ENCODE data around the gene SMAD2. TPM values are rescaled to one million over a fixed set of nuclear protein-coding genes. Genes with fewer than 3 reads are reported as not detected.

Gene SMAD2
- polyA plus RNA-seq, 2 of the 4 experiments (the other 2 are of a cell fraction), result 131 to 229 TPM

GRCh38 chr18:47950511-47950910 is 20.1 kb upstream of the SMAD2 start (continued):
- no peak for TF ChIP-seq ATOH8 (CRISPR knock-in tag; IDR thresholded peaks at IDR 0.05; ENCODE audit: low read depth)

GRCh38 chr18:47949202-47949601 is 18.7 kb upstream of the SMAD2 start:
- ChIA-PET CTCF (interaction anchor here (1.1 to 1.5 kb wide), 2 partner anchors 54 to 73 kb away, joined by 3 to 4 read pairs; no protein-coding TSS in a partner anchor), POLR2A (no interaction called here)
- no peak for DNase-seq (ENCODE audit: low read depth in 1 of 2, low spot score in 1 of 2)
- Histone ChIP-seq H3K9me3 (peaks cover 14% of the 10 kb centered on the region; the same call in 1 of the 3 replicates), H3K4me1 (peaks cover 22% of the 10 kb centered on the region), H3K4me3 (no peak overlapping the region), H3K27ac (peak overlapping the region in 1 of 2 experiments; percentile 27; a peak in 1 of 6 replicates), H3K4me2 (no peak overlapping the region)
- no peak for FAIRE-seq
- WGBS (ENCODE audit: missing lambda C conversion rate), result 55% methylated on average over 2 of the region's 2 CpGs
- ATAC-seq, result no peak
- no peak for TF ChIP-seq KDM5A (IDR thresholded peaks at IDR 0.05)
- TF ChIP-seq RARB (CRISPR knock-in tag; IDR thresholded peaks at IDR 0.05), result no peak
- no peak for TF ChIP-seq BCL3 (IDR thresholded peaks at IDR 0.05)
- no peak for TF ChIP-seq HOXB13 (CRISPR knock-in tag; IDR thresholded peaks at IDR 0.05; ENCODE audit: low read depth)
- TF ChIP-seq FOXS1 (CRISPR knock-in tag; IDR thresholded peaks at IDR 0.05), result no peak

- Histone ChIP-seq H3K4me3 (no peak overlapping the region), H3K4me2 (no peak overlapping the region), H3K9me3 (peaks cover 14% of the 10 kb centered on the region; the same call in 1 of the 3 replicates), H3K4me1 (peaks cover 15% of the 10 kb centered on the region), H3K27ac (peak overlapping the region in 1 of 2 experiments; percentile 45; a peak in 3 of 6 replicates)
- 85% methylated on average over 4 of the region's 4 CpGs for WGBS (ENCODE audit: missing lambda C conversion rate)
- ATAC-seq, result no peak
- TF ChIP-seq RNF2 (IDR thresholded peaks at IDR 0.05; ENCODE audit: borderline replicate concordance, low read depth) (no peak), SMC3 (IDR thresholded peaks at IDR 0.05) (no peak), MAX (IDR thresholded peaks at IDR 0.05) (no peak), NR3C1 (IDR thresholded peaks at IDR 0.05) (no peak), PBX3 (IDR thresholded peaks at IDR 0.05) (no peak), MAZ (IDR thresholded peaks at IDR 0.05; ENCODE audit: borderline replicate concordance, low read depth, low read length) (no peak), PHF8 (IDR thresholded peaks at IDR 0.05; ENCODE audit: borderline replicate concordance, low read depth) (no peak), ZC3H11A (IDR thresholded peaks at IDR 0.05) (no peak), HOXA7 (CRISPR knock-in tag; IDR thresholded peaks at IDR 0.05) (no peak), ZNF302 (CRISPR knock-in tag; IDR thresholded peaks at IDR 0.05) (no peak), ESRRA (IDR thresholded peaks at IDR 0.05; ENCODE audit: borderline replicate concordance, low read length) (no peak), RFX5 (IDR thresholded peaks at IDR 0.05) (no peak), CTCF (IDR thresholded peaks at IDR 0.05) (no peak), NPAS2 (CRISPR knock-in tag; IDR thresholded peaks at IDR 0.05; ENCODE audit: borderline replicate concordance) (no peak), ZSCAN20 (CRISPR knock-in tag; IDR thresholded peaks at IDR 0.05) (no peak), SREBF2 (IDR thresholded peaks at IDR 0.05) (no peak)
- POLR2A ChIA-PET, result no interaction called here
- no peak for FAIRE-seq
- CTCF ChIA-PET, result interaction anchor here (0.8 kb wide), 1 partner anchor 14 kb away, joined by 3 read pairs; no protein-coding TSS in a partner anchor
- no peak for DNase-seq (ENCODE audit: low read depth in 1 of 2, low spot score in 1 of 2)
Observed at GRCh38 chr18:47946889-47947288, 16.4 kb upstream of the SMAD2 start.
